GM23338 (cell line): ENCODE measurements around the gene CD74. TPM values are rescaled to one million over a fixed set of nuclear protein-coding genes. Genes with fewer than 3 reads are reported as not detected.

ENCODE experiments used
- ATAC-seq: fragments of 200-7000 bp; cut with Tn5 transposase; 3 replicates; pipeline ENCODE4 v1.9.1; 2020
- DNase-seq: peaks from one replicate; pipeline ENCODE4 v3.0.0-alpha.2; 2015; ENCODE audit warnings: low spot score
- H2AFZ ChIP-seq: fragments of 200-600 bp; sonication (generic); 2 replicates; pipeline ENCODE4 v1.8.0; 2016; ENCODE audit warnings: antibody characterized with exemption, mild to moderate bottlenecking, moderate library complexity
- H3F3A ChIP-seq: fragments of 200-600 bp; sonication (generic); replicated peaks from 2 replicates; pipeline ENCODE4 v1.8.0; 2017; ENCODE audit warnings: antibody characterized with exemption, mixed run types, low read depth
- H3K27ac ChIP-seq: fragments of 200-600 bp; sonication (generic); 2 replicates; pipeline ENCODE4 v1.6.1; 2016; ENCODE audit warnings: low read depth
- H3K27me3 ChIP-seq: fragments of 200-600 bp; sonication (generic); 2 replicates; pipeline ENCODE4 v1.8.0; 2016; ENCODE audit warnings: mild to moderate bottlenecking, mixed run types, moderate library complexity; ENCODE audit not compliant: insufficient read depth
- H3K36me3 ChIP-seq: fragments of 200-600 bp; sonication (generic); 2 replicates; pipeline ENCODE4 v1.8.0; 2016; ENCODE audit warnings: mild to moderate bottlenecking; ENCODE audit not compliant: insufficient read depth
- H3K4me1 ChIP-seq: fragments of 200-600 bp; sonication (generic); 2 replicates; pipeline ENCODE4 v1.8.0; 2016; ENCODE audit warnings: mild to moderate bottlenecking, moderate library complexity; ENCODE audit not compliant: insufficient read depth
- H3K4me2 ChIP-seq: fragments of 200-600 bp; sonication (generic); 2 replicates; pipeline ENCODE4 v1.7.1; 2017; ENCODE audit warnings: mixed run types
- H3K4me3 ChIP-seq: fragments of 200-600 bp; sonication (generic); 2 replicates; pipeline ENCODE4 v1.6.1; 2016; ENCODE audit warnings: mixed run types
- H3K79me2 ChIP-seq: fragments of 200-600 bp; sonication (generic); replicated peaks from 2 replicates; pipeline ENCODE4 v1.8.0; 2017; ENCODE audit warnings: mild to moderate bottlenecking; ENCODE audit not compliant: insufficient read depth
- H3K9me2 ChIP-seq: fragments of 200-600 bp; sonication (generic); 2 replicates; pipeline ENCODE4 v1.8.0; 2017; ENCODE audit not compliant: insufficient read depth
- H4K20me1 ChIP-seq: fragments of 200-600 bp; sonication (generic); replicated peaks from 2 replicates; pipeline ENCODE4 v1.8.0; 2017; ENCODE audit warnings: mild to moderate bottlenecking; ENCODE audit not compliant: insufficient read depth
- H3K27ac Mint-ChIP-seq: 2 replicates; pipeline ENCODE4 v1.8.0; 2020; ENCODE audit warnings: inconsistent platforms, mild to moderate bottlenecking, moderate library complexity, mixed read lengths
- H3K27me3 Mint-ChIP-seq: 3 replicates; pipeline ENCODE4 v1.8.0; 2022; ENCODE audit warnings: low read depth, mild to moderate bottlenecking, moderate library complexity, mixed read lengths, inconsistent platforms; ENCODE audit not compliant: insufficient read depth, poor library complexity
- H3K36me3 Mint-ChIP-seq: 3 replicates; pipeline ENCODE4 v1.8.0; 2021; ENCODE audit warnings: low read depth, mild to moderate bottlenecking, inconsistent platforms, moderate library complexity, mixed read lengths
- H3K4me1 Mint-ChIP-seq: 3 replicates; pipeline ENCODE4 v1.8.0; 2020; ENCODE audit warnings: mild to moderate bottlenecking, inconsistent platforms, mixed read lengths
- H3K4me3 Mint-ChIP-seq: 3 replicates; pipeline ENCODE4 v1.8.0; 2021; ENCODE audit warnings: moderate library complexity, mild to moderate bottlenecking, inconsistent platforms, mixed read lengths
- H3K9me3 Mint-ChIP-seq: 3 replicates; pipeline ENCODE4 v1.8.0; 2020; ENCODE audit warnings: moderate library complexity, mild to moderate bottlenecking, inconsistent platforms, mixed read lengths
- CREB1 ChIP-seq: fragments of 250-450 bp; sonication (Bioruptor Pico); IDR thresholded peaks from 2 replicates; pipeline ENCODE4 v1.5.0; 2020; ENCODE audit warnings: low read depth, mild to moderate bottlenecking, moderate library complexity
- EZH2 ChIP-seq: fragments of 200-600 bp; sonication (generic); IDR thresholded peaks from one replicate; pipeline ENCODE4 v1.8.0; 2017; ENCODE audit warnings: antibody characterized with exemption, mild to moderate bottlenecking, low read depth; ENCODE audit not compliant: unreplicated experiment
- EZH2phosphoT487 ChIP-seq: fragments of 200-600 bp; sonication (generic); IDR thresholded peaks from one replicate; pipeline ENCODE4 v1.8.1; 2018; ENCODE audit warnings: antibody characterized with exemption; ENCODE audit not compliant: unreplicated experiment
- NANOG ChIP-seq: IDR thresholded peaks from 2 replicates; pipeline ENCODE4 v1.6.1; 2016; ENCODE audit warnings: antibody characterized with exemption, borderline replicate concordance
- ZNF331 ChIP-seq: fragments of 250-450 bp; sonication (Bioruptor Pico); IDR thresholded peaks from 2 replicates; pipeline ENCODE4 v1.5.0; 2020; ENCODE audit warnings: low read depth, mild to moderate bottlenecking, moderate library complexity
- polyA plus RNA-seq: library from polyadenylated mRNA; unstranded; fragments of >200 nt; fragmentation: Nextera tagmentation; extraction: Ambion mirVana; gene quantifications from 2 replicates; pipeline ENCODE4 v1.2.1, GENCODE V29; 2016
- total RNA-seq: library from RNA; depleted of rRNA; stranded (reverse); fragments of >200 nt; shearing (Covaris generic); gene quantifications from 2 replicates; pipeline ENCODE4 v1.2.3, GENCODE V29; 2014
- TF ChIP-seq, protein P1 (sequence below): IDR thresholded peaks from 2 replicates; pipeline ENCODE4 v1.6.1; 2016; ENCODE audit warnings: antibody characterized with exemption
- TF ChIP-seq, protein P2 (sequence below), 2 experiments: fragments of 200-600 bp in 1 of 2; sonication (generic) in 1 of 2; conservative IDR thresholded peaks; 2 replicates each; pipeline versions ENCODE4 v1.5.1 to v1.6.1; 2016 to 2017; ENCODE audit warnings: antibody characterized with exemption in 2 of 2, low read depth in 2 of 2, mild to moderate bottlenecking in 2 of 2, moderate library complexity in 1 of 2
- TF ChIP-seq, protein P3 (sequence below): IDR thresholded peaks from one replicate; pipeline ENCODE4 v1.6.1; 2018; ENCODE audit warnings: antibody characterized with exemption; ENCODE audit not compliant: unreplicated experiment
- TF ChIP-seq, protein P4 (sequence below): fragments of 250-450 bp; sonication (Bioruptor Pico); IDR thresholded peaks from 2 replicates; pipeline ENCODE4 v1.5.0; 2020; ENCODE audit warnings: mild to moderate bottlenecking, moderate library complexity

CD74 gene
- total and polyA plus RNA-seq, 2 experiments from 2014 or later = 49.8 to 98.4 TPM

DNA sequence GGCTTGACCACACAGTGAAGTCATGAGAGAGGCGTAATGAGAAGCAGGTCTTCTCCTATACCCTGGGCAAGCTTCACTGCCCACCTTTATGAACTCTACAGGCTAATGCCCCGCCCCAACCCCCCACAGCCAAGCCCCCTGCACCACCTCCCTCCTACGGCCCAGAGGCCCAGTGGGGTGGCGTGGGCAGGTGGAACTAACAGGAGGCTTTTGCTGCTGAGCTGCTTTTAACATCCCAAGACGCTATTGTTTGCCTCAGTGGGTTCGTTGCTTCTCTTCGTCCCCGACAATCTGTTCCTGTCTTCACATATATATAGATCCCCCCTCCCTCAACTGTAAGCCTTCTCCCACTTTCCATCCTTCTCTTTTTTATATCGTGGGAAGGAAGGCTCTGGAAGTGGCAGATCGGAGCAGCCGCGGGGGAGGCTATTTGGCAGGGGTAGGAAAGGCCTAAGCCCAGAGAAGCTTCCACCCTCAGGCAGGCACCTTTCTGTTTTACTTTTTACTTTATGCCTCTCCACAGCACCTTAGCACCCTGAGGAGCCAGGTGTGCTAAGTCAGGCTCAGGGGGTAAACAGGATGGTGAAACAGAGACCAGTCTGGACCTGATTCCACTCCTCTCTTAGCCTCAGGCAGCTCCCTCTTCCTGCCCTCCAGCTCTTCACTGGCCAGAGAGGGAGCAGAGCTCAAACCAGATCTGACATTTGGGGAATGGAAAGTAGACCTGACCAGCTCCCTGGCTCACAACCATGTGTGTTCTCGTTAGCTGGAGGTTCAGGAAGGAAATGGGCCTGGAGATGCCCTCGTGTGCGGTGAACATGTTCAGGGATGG, 26.5 kb downstream of the CD74 start:
- peaks cover 61% of the 10 kb centered on the region for H3K36me3 ChIP-seq
- no peaks in the 10 kb centered on the region for H3K4me1 ChIP-seq
- H3K9me2 ChIP-seq = no peaks in the 10 kb centered on the region
- peaks cover 13% of the 10 kb centered on the region for H4K20me1 ChIP-seq
- H3K4me3 ChIP-seq = no peak overlapping the region
- no peak overlapping the region for H2AFZ ChIP-seq
- no peaks in the 10 kb centered on the region for H3K4me1 Mint-ChIP-seq
- no peak overlapping the region for H3K27ac Mint-ChIP-seq
- no peaks in the 10 kb centered on the region for H3K9me3 Mint-ChIP-seq
- no peak overlapping the region for H3K27ac ChIP-seq
- ATAC-seq = no peak
- H3K79me2 ChIP-seq = no peaks in the 10 kb centered on the region
- peaks cover 95% of the 10 kb centered on the region for H3K36me3 Mint-ChIP-seq
- H3F3A ChIP-seq = 0 out of 2 replicates have a peak, but pooled peaks cover 3% of the 10 kb centered on the region
- no peak overlapping the region for H3K4me2 ChIP-seq
- H3K27me3 Mint-ChIP-seq = peaks cover 12% of the 10 kb centered on the region
- H3K27me3 ChIP-seq = no peaks in the 10 kb centered on the region
- TF ChIP-seq, protein P1, sequence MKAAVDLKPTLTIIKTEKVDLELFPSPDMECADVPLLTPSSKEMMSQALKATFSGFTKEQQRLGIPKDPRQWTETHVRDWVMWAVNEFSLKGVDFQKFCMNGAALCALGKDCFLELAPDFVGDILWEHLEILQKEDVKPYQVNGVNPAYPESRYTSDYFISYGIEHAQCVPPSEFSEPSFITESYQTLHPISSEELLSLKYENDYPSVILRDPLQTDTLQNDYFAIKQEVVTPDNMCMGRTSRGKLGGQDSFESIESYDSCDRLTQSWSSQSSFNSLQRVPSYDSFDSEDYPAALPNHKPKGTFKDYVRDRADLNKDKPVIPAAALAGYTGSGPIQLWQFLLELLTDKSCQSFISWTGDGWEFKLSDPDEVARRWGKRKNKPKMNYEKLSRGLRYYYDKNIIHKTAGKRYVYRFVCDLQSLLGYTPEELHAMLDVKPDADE = no peak
- TF ChIP-seq, protein P2, sequence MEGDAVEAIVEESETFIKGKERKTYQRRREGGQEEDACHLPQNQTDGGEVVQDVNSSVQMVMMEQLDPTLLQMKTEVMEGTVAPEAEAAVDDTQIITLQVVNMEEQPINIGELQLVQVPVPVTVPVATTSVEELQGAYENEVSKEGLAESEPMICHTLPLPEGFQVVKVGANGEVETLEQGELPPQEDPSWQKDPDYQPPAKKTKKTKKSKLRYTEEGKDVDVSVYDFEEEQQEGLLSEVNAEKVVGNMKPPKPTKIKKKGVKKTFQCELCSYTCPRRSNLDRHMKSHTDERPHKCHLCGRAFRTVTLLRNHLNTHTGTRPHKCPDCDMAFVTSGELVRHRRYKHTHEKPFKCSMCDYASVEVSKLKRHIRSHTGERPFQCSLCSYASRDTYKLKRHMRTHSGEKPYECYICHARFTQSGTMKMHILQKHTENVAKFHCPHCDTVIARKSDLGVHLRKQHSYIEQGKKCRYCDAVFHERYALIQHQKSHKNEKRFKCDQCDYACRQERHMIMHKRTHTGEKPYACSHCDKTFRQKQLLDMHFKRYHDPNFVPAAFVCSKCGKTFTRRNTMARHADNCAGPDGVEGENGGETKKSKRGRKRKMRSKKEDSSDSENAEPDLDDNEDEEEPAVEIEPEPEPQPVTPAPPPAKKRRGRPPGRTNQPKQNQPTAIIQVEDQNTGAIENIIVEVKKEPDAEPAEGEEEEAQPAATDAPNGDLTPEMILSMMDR (conservative IDR thresholded peaks at IDR 0.05; ENCODE audit: low read depth in 2 of 2) = no peak
- no peak for TF ChIP-seq EZH2phosphoT487
- TF ChIP-seq, protein P3, sequence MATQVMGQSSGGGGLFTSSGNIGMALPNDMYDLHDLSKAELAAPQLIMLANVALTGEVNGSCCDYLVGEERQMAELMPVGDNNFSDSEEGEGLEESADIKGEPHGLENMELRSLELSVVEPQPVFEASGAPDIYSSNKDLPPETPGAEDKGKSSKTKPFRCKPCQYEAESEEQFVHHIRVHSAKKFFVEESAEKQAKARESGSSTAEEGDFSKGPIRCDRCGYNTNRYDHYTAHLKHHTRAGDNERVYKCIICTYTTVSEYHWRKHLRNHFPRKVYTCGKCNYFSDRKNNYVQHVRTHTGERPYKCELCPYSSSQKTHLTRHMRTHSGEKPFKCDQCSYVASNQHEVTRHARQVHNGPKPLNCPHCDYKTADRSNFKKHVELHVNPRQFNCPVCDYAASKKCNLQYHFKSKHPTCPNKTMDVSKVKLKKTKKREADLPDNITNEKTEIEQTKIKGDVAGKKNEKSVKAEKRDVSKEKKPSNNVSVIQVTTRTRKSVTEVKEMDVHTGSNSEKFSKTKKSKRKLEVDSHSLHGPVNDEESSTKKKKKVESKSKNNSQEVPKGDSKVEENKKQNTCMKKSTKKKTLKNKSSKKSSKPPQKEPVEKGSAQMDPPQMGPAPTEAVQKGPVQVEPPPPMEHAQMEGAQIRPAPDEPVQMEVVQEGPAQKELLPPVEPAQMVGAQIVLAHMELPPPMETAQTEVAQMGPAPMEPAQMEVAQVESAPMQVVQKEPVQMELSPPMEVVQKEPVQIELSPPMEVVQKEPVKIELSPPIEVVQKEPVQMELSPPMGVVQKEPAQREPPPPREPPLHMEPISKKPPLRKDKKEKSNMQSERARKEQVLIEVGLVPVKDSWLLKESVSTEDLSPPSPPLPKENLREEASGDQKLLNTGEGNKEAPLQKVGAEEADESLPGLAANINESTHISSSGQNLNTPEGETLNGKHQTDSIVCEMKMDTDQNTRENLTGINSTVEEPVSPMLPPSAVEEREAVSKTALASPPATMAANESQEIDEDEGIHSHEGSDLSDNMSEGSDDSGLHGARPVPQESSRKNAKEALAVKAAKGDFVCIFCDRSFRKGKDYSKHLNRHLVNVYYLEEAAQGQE = no peak
- no peak for TF ChIP-seq EZH2
- TF ChIP-seq CREB1 (CRISPR knock-in tag) = no peak
- TF ChIP-seq, protein P4, sequence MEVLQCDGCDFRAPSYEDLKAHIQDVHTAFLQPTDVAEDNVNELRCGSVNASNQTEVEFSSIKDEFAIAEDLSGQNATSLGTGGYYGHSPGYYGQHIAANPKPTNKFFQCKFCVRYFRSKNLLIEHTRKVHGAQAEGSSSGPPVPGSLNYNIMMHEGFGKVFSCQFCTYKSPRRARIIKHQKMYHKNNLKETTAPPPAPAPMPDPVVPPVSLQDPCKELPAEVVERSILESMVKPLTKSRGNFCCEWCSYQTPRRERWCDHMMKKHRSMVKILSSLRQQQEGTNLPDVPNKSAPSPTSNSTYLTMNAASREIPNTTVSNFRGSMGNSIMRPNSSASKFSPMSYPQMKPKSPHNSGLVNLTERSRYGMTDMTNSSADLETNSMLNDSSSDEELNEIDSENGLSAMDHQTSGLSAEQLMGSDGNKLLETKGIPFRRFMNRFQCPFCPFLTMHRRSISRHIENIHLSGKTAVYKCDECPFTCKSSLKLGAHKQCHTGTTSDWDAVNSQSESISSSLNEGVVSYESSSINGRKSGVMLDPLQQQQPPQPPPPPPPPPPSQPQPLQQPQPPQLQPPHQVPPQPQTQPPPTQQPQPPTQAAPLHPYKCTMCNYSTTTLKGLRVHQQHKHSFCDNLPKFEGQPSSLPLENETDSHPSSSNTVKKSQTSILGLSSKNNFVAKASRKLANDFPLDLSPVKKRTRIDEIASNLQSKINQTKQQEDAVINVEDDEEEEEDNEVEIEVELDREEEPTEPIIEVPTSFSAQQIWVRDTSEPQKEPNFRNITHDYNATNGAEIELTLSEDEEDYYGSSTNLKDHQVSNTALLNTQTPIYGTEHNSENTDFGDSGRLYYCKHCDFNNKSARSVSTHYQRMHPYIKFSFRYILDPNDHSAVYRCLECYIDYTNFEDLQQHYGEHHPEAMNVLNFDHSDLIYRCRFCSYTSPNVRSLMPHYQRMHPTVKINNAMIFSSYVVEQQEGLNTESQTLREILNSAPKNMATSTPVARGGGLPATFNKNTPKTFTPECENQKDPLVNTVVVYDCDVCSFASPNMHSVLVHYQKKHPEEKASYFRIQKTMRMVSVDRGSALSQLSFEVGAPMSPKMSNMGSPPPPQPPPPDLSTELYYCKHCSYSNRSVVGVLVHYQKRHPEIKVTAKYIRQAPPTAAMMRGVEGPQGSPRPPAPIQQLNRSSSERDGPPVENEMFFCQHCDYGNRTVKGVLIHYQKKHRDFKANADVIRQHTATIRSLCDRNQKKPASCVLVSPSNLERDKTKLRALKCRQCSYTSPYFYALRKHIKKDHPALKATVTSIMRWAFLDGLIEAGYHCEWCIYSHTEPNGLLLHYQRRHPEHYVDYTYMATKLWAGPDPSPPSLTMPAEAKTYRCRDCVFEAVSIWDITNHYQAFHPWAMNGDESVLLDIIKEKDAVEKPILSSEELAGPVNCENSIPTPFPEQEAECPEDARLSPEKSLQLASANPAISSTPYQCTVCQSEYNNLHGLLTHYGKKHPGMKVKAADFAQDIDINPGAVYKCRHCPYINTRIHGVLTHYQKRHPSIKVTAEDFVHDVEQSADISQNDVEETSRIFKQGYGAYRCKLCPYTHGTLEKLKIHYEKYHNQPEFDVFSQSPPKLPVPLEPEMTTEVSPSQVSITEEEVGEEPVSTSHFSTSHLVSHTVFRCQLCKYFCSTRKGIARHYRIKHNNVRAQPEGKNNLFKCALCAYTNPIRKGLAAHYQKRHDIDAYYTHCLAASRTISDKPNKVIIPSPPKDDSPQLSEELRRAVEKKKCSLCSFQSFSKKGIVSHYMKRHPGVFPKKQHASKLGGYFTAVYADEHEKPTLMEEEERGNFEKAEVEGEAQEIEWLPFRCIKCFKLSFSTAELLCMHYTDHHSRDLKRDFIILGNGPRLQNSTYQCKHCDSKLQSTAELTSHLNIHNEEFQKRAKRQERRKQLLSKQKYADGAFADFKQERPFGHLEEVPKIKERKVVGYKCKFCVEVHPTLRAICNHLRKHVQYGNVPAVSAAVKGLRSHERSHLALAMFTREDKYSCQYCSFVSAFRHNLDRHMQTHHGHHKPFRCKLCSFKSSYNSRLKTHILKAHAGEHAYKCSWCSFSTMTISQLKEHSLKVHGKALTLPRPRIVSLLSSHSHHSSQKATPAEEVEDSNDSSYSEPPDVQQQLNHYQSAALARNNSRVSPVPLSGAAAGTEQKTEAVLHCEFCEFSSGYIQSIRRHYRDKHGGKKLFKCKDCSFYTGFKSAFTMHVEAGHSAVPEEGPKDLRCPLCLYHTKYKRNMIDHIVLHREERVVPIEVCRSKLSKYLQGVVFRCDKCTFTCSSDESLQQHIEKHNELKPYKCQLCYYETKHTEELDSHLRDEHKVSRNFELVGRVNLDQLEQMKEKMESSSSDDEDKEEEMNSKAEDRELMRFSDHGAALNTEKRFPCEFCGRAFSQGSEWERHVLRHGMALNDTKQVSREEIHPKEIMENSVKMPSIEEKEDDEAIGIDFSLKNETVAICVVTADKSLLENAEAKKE (CRISPR knock-in tag) = no peak
- TF ChIP-seq NANOG = no peak
- no peak for TF ChIP-seq ZNF331
- H3K4me3 Mint-ChIP-seq = no peak overlapping the region
- no peak for DNase-seq
